DND-41 (cell line): Measurements from ENCODE around the gene MRO.
A peak's percentile ranks its signal among the peaks of the same experiment; 100 is the strongest.

Experiments used
- ATAC-seq: fragments of 200-7000 bp; cut with Tn5 transposase; 3 replicates; pipeline ENCODE4 v1.9.1; 2021; ENCODE audit warnings: low read depth; ENCODE audit not compliant: insufficient read depth
- DNase-seq: peaks from one replicate; pipeline ENCODE4 v3.0.0-alpha.2; 2020
- H2AFZ ChIP-seq: 2 replicates; pipeline ENCODE4 v1.6.0; 2012; ENCODE audit warnings: low read depth, low read length
- H3K27ac ChIP-seq: 2 replicates; pipeline ENCODE4 v1.5.1; 2012; ENCODE audit warnings: low read length, inconsistent platforms
- H3K27me3 ChIP-seq: fragments of 200-600 bp; sonication (generic); 2 replicates; pipeline ENCODE4 v1.6.0; 2012; ENCODE audit warnings: low read length, mild to moderate bottlenecking, inconsistent platforms; ENCODE audit not compliant: insufficient read depth, poor library complexity
- H3K36me3 ChIP-seq: 2 replicates; pipeline ENCODE4 v1.5.1; 2012; ENCODE audit warnings: low read length, inconsistent platforms; ENCODE audit not compliant: insufficient read depth
- H3K4me1 ChIP-seq: 2 replicates; pipeline ENCODE4 v1.5.1; 2012; ENCODE audit warnings: mild to moderate bottlenecking, low read length; ENCODE audit not compliant: insufficient read depth
- H3K4me2 ChIP-seq: 2 replicates; pipeline ENCODE4 v1.6.0; 2012; ENCODE audit warnings: mild to moderate bottlenecking, moderate library complexity, low read length, inconsistent platforms; ENCODE audit not compliant: insufficient read depth
- H3K4me3 ChIP-seq, 2 experiments: fragments of 200-600 bp in 1 of 2; shearing (Covaris generic) in 1 of 2; 2 replicates each; pipeline ENCODE4 v1.5.1; 2012 to 2016; ENCODE audit warnings: inconsistent platforms in 2 of 2, low read length in 2 of 2, mild to moderate bottlenecking in 2 of 2, low read depth in 1 of 2, moderate library complexity in 1 of 2
- H3K79me2 ChIP-seq: 2 replicates; pipeline ENCODE4 v1.6.0; 2012; ENCODE audit warnings: low read length, inconsistent platforms; ENCODE audit not compliant: insufficient read depth
- H3K9ac ChIP-seq: 2 replicates; pipeline ENCODE4 v1.6.0; 2012; ENCODE audit warnings: low read depth, mild to moderate bottlenecking, inconsistent platforms, low read length, moderate library complexity
- H3K9me3 ChIP-seq: 2 replicates; pipeline ENCODE4 v1.5.1; 2012; ENCODE audit warnings: low read length, moderate library complexity, mild to moderate bottlenecking, inconsistent platforms; ENCODE audit not compliant: insufficient read depth, severe bottlenecking
- H4K20me1 ChIP-seq: 2 replicates; pipeline ENCODE4 v1.6.0; 2012; ENCODE audit warnings: low read length; ENCODE audit not compliant: insufficient read depth
- EZH2 ChIP-seq: IDR thresholded peaks from 3 replicates; pipeline ENCODE4 v1.6.1; 2012; ENCODE audit warnings: borderline replicate concordance, low read depth, mild to moderate bottlenecking, moderate library complexity, low read length, inconsistent platforms; ENCODE audit not compliant: severe bottlenecking
- TF ChIP-seq, protein P1 (sequence below): IDR thresholded peaks from 2 replicates; pipeline ENCODE4 v1.5.1; 2012; ENCODE audit warnings: borderline replicate concordance, low read length, moderate library complexity, mild to moderate bottlenecking; ENCODE audit not compliant: poor library complexity, severe bottlenecking; ENCODE audit errors: extremely low read depth

The MRO gene

DNA sequence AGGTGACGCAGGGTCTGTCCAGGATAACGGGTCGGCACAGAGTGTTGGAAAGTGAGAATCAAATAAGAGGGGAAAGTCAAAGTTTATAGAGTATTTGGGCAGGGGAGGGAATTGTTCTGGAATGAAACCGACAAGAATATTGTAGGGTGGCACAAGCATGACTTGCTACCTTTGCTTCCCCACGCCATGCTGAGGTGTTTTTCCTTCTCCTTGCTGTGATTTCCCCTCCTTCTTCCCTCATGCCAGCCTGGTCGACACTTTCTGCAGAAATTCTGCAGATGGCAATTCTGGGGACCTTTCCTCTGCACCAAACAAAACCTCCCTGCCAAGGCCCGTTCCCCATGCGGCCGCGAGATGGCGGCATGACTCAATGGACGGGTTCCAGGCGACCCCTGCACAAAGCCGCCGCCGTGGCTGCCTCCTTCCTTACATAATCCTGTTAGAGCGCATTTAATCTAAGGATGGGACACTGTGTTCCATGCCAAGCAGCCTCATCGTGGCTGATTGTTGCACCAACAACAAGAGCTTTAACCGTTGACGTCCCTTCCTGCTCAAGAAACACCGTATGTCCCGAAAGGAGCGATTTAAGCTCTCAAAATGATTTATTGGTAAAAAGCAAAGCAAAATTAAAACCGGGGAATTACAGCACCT, at the start of gene MRO:
MRO (minus strand) TSS at position 289 of the 651 bp plus-strand sequence. CDS start 10,616 bp downstream, outside the sequence.
- Histone ChIP-seq H3K9me3 (no peaks in the 10 kb centered on the region), H3K27ac (no peak within 1 kb of the TSS), H2AFZ (peak within 1 kb of the TSS; percentile 51), H3K4me3 (peak within 1 kb of the TSS in 1 of 2 experiments; percentile 45; a peak in 2 of 4 replicates), H3K4me2 (peak within 1 kb of the TSS; percentile 64), H4K20me1 (no peaks in the 10 kb centered on the region), H3K36me3 (no peaks in the 10 kb centered on the region), H3K9ac (peak within 1 kb of the TSS; percentile 30; the same call in 1 of the 2 replicates), H3K27me3 (peaks cover 26% of the 10 kb centered on the region), H3K79me2 (no peaks in the 10 kb centered on the region), H3K4me1 (peaks cover 14% of the 10 kb centered on the region)
- peak; percentile 99 for ATAC-seq
- DNase-seq, result peak; percentile 78
- TF ChIP-seq, protein P1, sequence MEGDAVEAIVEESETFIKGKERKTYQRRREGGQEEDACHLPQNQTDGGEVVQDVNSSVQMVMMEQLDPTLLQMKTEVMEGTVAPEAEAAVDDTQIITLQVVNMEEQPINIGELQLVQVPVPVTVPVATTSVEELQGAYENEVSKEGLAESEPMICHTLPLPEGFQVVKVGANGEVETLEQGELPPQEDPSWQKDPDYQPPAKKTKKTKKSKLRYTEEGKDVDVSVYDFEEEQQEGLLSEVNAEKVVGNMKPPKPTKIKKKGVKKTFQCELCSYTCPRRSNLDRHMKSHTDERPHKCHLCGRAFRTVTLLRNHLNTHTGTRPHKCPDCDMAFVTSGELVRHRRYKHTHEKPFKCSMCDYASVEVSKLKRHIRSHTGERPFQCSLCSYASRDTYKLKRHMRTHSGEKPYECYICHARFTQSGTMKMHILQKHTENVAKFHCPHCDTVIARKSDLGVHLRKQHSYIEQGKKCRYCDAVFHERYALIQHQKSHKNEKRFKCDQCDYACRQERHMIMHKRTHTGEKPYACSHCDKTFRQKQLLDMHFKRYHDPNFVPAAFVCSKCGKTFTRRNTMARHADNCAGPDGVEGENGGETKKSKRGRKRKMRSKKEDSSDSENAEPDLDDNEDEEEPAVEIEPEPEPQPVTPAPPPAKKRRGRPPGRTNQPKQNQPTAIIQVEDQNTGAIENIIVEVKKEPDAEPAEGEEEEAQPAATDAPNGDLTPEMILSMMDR, result peak; percentile 99
- TF ChIP-seq EZH2, result no peak

GRCh38 chr18:50869150-50869549, 49.3 kb upstream of the MRO start:
- Histone ChIP-seq H3K9me3 (no peaks in the 10 kb centered on the region), H3K79me2 (no peaks in the 10 kb centered on the region), H3K4me2 (no peak overlapping the region), H3K27me3 (no peaks in the 10 kb centered on the region), H4K20me1 (no peaks in the 10 kb centered on the region), H3K27ac (no peak overlapping the region), H2AFZ (no peak overlapping the region), H3K36me3 (no peaks in the 10 kb centered on the region), H3K4me3 (no peak overlapping the region), H3K9ac (no peak overlapping the region), H3K4me1 (no peaks in the 10 kb centered on the region)
- TF ChIP-seq EZH2, result no peak
- TF ChIP-seq, protein P1, result no peak
- DNase-seq (no peak), ATAC-seq (no peak)

- Histone ChIP-seq H3K36me3 (no peaks in the 10 kb centered on the region), H3K9me3 (no peaks in the 10 kb centered on the region), H3K79me2 (no peaks in the 10 kb centered on the region), H2AFZ (no peak overlapping the region), H3K4me1 (no peaks in the 10 kb centered on the region), H3K27ac (no peak overlapping the region), H3K4me2 (no peak overlapping the region), H4K20me1 (no peaks in the 10 kb centered on the region), H3K9ac (no peak overlapping the region), H3K27me3 (no peaks in the 10 kb centered on the region), H3K4me3 (no peak overlapping the region)
- TF ChIP-seq, protein P1, result peak; percentile 18
- TF ChIP-seq EZH2, result no peak
- ATAC-seq (no peak), DNase-seq (no peak)
Observed at GRCh38 chr18:50866765-50867164, 46.9 kb upstream of the MRO start.
